NOMO-1 treated with dmso at 0.1 percent for 144 hours (cell line): Measurements from ENCODE around the gene MYF5.
"Not testable (repeated sequence)": the region's sequence is repeated elsewhere in the genome, so short reads cannot be mapped to it uniquely, and the experiment has no call there.

ENCODE experiments used
- DNase-seq: peaks from one replicate; lab custom pipeline; 2025; ENCODE audit not compliant: unreplicated experiment; lab: John Stamatoyannopoulos, UW

Gene MYF5

GRCh38 chr12:80716696-80717469, at the start of gene MYF5:
Gene MYF5, plus strand, starts transcription at chr12:80716912. Its CDS starts 152 bp downstream, at chr12:80717064.
- DNase-seq, result no peak

GRCh38 chr12:80670214-80670613, 46.5 kb upstream of the MYF5 start:
- no peak for DNase-seq

GRCh38 chr12:80676042-80676636, 40.6 kb upstream of the MYF5 start:
- not testable (repeated sequence) for DNase-seq

- no peak for DNase-seq
Observed at GRCh38 chr12:80676856-80677255, 39.9 kb upstream of the MYF5 start.

- no peak for DNase-seq
Observed at GRCh38 chr12:80677994-80678393, 38.7 kb upstream of the MYF5 start.

GRCh38 chr12:80679346-80680131, 37.2 kb upstream of the MYF5 start:
- DNase-seq, result no peak

- DNase-seq, result no peak
Observed at GRCh38 chr12:80681287-80681686, 35.4 kb upstream of the MYF5 start.

GRCh38 chr12:80681786-80682185, 34.9 kb upstream of the MYF5 start:
- DNase-seq, result no peak

- no peak for DNase-seq
Observed at GRCh38 chr12:80684077-80684495, 32.6 kb upstream of the MYF5 start.

- DNase-seq, result no peak
Observed at GRCh38 chr12:80690090-80690489, 26.6 kb upstream of the MYF5 start.

- no peak for DNase-seq
Observed at GRCh38 chr12:80690513-80690912, 26.2 kb upstream of the MYF5 start.

- no peak for DNase-seq
Observed at GRCh38 chr12:80692114-80692513, 24.6 kb upstream of the MYF5 start.

GRCh38 chr12:80697270-80697887, 19.3 kb upstream of the MYF5 start:
- no peak for DNase-seq

- no peak for DNase-seq
Observed at GRCh38 chr12:80698256-80698655, 18.5 kb upstream of the MYF5 start.

- no peak for DNase-seq
Observed at GRCh38 chr12:80698847-80699542, 17.7 kb upstream of the MYF5 start.

GRCh38 chr12:80700327-80700726, 16.4 kb upstream of the MYF5 start:
- DNase-seq, result no peak

- DNase-seq, result no peak
Observed at GRCh38 chr12:80701388-80701787, 15.3 kb upstream of the MYF5 start.

- no peak for DNase-seq
Observed at GRCh38 chr12:80702889-80703805, 13.6 kb upstream of the MYF5 start.

- no peak for DNase-seq
Observed at GRCh38 chr12:80704420-80704819, 12.3 kb upstream of the MYF5 start.
